NCI-H2107 treated with DMSO at 0.1 percent for 48 hours (cell line): ENCODE data around the gene EZR.
"Not testable (repeated sequence)": the region's sequence is repeated elsewhere in the genome, so short reads cannot be mapped to it uniquely, and the experiment has no call there.

Source experiments
- DNase-seq: peaks from one replicate; lab custom pipeline; 2025; ENCODE audit not compliant: unreplicated experiment; lab: John Stamatoyannopoulos, UW

The EZR gene

DNA sequence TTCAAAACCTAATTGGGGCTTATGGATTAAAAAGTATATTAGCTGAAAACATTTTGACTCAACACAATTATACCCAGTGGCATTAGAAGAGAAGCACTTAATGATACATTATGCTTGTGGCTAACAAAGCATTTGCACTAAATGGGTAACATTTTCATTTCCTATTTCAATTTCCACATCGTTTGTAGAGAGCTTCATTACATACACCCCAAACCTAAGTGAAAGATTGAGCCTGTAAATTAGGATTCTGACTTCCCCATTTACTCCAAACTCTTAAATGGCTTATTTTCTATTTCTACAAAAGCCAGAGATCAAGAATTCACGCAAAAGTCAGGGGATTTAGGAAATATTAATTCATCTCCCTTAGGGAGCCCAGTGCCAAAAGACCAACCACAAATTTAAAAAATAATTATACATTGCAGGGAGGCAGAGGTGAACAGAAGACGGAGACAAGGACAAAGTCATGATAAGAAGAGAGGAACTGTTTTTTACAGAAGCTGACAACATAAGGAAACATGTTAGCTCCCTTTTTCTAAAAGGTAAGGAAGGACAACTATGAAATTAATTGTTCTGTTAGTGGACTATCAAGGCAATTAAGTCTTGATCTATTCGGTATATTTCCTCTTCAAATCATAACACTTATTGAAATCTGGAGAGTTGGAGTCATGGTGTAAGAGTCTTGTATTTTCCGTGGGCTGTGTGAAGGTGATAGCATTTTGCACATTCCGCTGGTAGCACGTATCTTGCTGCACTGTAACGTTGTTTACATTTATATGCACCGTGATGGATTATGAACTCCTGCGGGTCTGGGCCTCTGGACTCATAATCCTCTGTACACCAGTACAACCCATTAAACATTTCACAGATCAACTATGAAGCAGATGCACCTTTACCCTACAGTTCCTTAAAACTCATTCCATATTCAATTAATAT, 24.8 kb upstream of the EZR start:
- DNase-seq: no peak

- no peak for DNase-seq
These were observed 22.2 kb upstream of the EZR start for GRCh38 chr6:158841358-158841757.

DNA sequence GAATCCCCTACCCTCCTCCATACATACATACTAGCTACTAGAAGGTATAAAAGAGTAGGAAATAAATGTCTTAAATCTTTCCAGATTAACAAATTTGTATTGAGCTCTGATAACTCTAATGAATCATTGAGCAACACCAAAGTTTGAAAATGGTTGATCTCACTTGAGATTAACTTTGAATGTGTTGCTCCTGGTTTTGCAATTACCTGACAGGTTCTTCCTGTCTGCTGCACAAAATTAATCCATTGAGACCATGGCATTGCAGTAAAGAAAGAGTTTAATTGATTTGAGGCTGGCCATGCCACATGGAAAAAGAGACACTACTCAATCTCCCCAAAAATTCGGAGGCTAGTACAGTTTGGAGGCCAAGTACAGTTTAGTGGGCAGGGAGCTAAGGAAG, 21.3 kb upstream of the EZR start:
- no peak for DNase-seq

- no peak for DNase-seq
These were observed 20.6 kb upstream of the EZR start for GRCh38 chr6:158839796-158840195.

DNA sequence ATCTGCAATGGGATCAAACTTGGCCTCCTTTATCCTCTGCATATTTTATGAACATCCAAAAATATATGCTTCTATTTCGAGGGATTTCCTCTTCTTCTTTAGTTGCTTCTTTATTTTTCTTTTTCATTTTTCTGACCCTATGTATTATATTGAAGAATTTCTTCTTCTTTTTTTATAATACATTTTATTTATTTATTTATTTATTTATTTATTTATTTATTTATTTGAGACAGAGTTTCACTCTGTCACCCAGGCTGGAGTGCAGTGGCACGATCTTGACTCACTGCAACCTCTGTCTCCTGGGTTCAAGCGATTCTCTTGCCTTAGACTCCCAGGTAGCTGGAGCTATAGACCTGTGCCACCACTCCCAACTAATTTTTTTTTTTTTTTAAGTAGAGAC, 19.6 kb upstream of the EZR start:
- DNase-seq: not testable (repeated sequence)

- DNase-seq: no peak
These were observed 18.8 kb upstream of the EZR start for GRCh38 chr6:158837684-158838625.

DNA sequence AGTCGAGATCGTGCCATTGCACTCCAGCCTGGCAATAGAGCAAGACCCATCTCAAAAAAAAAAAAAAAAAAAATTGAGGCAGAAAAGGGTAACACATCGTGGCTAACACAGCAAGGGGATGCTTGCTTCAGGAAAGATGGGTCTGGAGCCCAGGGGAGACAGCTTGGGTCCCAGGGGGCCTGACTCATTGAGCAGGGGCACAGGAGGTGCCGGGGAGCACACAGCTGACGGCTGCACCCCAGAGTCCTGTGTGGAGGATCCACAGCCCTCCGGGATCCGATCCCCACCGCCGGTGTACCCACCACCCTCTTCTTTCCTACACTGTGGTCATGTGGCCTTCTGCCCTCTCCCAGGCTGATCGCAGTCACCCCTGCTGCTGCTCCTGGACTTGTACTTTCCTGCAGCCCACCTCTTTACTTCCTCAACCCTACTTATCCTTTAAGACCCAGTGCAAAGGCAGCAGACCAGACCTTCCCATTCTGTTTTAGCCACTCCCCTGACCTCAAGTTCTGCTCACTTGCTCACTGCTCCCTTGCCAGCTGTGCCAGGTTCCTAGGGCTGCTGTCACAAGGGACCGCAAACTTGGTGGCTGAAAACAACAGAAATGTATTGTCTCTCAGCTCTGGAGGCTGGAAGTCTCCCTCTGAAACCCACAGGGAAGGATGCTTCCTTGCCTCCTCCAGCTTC, 17.6 kb upstream of the EZR start:
- DNase-seq: no peak

GRCh38 chr6:158835616-158836221, 16.6 kb upstream of the EZR start:
- DNase-seq: no peak

DNA sequence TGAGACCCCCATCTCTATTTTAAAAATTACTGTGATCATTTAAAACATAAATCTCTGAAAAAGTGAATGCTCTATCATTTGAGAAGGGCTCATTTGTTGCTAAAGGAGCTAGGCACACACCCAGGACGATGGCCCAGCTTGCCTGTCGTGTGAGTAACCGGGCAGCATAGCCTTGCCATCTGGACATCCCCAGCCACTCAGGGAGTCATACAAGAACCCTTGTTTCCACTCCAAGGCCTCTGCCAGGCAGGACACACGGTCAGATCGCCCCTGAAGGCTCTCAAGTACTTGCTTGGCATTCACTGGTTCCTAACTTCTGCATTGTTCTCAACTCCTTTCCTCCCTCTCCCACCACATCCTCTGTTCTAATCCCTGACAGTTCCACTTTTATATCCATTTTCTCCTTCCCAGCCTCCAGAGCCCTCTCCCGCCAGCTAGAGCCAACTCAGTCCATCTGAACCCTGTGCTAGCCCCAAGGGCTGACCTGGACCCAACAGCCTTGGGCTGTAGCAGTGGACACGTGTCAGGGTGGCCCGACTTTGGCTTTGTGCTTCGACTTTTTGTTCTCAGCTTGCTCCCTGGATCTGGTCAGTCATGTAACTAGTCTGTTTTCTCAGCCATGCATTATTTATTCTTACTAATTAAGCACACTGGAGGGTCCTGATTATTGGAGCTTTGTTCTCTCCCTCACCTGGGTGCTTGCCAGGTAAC, 15.7 kb upstream of the EZR start:
- DNase-seq: no peak

GRCh38 chr6:158832807-158833206, 13.6 kb upstream of the EZR start:
- DNase-seq: not testable (repeated sequence)

DNA sequence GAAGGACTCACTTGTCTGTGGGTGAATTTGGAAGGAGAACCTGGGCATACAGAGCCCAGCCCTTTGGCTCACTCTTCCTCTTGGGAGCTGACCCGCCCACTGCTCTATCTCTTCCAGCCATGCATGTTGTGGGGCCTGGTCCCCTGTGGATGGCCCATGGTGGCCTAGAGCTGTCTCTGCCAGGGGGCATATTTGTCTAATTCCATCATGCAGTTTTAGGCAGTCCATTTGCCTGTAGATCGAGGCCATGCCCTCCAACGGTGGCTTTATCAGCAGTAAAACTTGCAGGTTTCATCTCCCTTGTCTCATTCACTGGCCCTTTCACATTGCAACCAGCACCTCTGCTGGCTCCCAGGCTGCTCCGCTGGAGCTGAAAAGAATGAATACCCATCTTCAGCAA, 12.9 kb upstream of the EZR start:
- DNase-seq: no peak

DNA sequence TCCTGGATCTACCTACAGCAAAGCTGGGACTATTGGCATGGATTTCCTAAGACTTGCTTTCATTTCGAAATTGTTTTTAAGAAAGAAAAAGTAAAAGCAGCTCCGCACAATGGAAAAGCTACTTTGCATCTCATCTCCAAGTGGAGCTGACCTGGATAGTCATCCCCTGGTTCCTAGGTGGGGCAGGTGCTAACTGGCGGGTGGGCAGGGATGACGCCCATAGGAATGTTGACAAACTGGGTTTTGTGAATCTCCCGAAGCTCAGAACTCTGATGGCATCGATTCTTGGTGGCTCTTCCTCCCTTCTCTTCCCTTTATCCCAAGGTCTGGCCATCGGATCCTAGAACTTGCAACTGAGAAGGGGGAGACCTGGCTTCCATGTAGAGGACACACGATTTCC, 12.4 kb upstream of the EZR start:
- DNase-seq: no peak

DNA sequence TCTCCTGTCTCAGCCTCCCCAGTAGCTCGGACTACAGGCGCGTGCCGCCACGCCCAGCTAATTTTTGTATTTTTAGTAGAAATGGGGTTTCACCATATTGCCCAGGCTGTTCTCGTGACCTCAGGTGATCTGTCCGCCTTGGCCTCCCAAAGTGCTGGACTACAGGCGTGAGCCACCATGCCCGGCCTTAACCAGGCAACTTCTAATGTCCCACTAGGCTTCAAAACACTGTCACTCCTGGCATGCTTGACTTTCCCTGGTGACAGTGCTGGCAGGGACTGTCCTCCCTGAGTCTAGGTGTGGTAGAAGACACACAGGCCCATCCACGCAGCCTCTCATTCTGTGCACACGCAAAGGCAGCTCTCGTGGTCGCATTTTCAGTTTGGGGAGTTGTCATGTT, 11.6 kb upstream of the EZR start:
- no peak for DNase-seq

DNA sequence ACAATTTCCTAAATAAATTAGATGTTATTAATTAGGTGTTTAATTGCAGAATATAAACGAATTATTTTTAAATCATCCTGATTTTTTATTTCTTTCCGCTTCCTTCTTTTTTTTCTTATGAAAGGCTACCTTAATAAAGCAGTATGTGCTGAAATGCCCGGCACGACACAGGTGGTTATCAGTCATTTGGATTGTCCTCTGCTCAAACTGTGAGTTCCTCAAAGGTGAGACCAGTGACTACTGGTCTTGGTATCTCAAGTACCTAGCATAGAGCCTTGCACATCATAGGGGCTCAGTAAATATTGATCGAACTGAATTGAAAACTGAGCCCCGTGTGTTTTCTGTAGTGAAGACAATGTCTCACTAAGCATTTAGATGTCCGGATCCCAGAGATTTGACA, 9.6 kb upstream of the EZR start:
- DNase-seq: no peak

GRCh38 chr6:158826819-158827501, 7.8 kb upstream of the EZR start:
- DNase-seq: no peak

- DNase-seq: no peak
These were observed 6.8 kb upstream of the EZR start for GRCh38 chr6:158825951-158826306.

DNA sequence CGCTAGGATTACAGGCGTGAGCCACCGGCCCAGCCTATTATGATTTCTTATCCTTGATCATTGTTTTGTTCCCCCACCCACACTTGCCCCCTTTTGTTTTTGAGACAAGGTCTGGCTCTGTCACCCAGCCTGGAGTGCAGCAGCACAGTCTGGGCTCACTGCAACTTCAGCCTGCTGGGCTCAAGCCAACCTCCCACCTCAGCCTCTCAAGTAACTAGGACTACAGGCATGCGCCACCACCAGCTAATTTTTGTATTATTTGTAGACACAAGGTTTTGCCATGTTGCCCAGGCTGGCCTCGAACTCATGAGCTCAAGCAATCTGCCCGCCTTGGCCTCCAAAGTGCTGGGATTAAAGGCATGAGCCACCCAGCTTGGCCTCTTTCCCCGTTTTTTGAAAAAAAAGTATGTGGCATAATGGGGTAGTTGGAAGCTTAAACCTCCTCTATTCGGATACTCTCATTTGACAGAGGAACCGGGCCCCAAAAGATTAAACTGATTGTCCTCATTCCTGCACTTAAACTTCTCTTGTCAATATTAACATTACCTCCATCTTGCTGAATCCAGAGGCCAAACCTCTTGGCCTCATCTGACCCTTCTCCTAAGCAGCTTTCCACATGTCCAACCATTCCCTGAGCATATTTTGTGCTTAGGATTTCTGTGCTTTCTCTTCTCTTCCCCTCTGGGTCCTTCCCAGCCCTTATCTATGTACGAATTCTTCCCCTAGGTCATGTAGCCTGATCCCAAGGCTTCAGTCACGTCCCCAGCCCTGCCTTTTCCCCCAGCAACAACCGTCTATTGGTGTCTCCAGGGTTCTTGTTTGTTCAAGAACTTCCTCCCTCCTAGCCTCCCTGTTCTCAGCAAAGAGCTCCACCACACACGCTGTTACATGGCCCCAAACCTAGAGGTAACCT, 6.1 kb upstream of the EZR start:
- DNase-seq: no peak

GRCh38 chr6:158823616-158824015, 4.4 kb upstream of the EZR start:
- DNase-seq: not testable (repeated sequence)
